Colonic mucosa (tissue), 4 donors: ENCODE data around the gene GNAZ. TPM values are rescaled to one million over a fixed set of nuclear protein-coding genes. Genes with fewer than 3 reads are reported as not detected.

Experiments
- DNase-seq: peaks from one replicate; pipeline ENCODE4 v3.0.0-alpha.2; 2020
- H3K27ac ChIP-seq: fragments of 200-600 bp; one replicate; pipeline ENCODE4 v1.8.0; 2021
- H3K27me3 ChIP-seq: fragments of 200-600 bp; one replicate; pipeline ENCODE4 v1.8.0; 2021
- H3K36me3 ChIP-seq: fragments of 200-600 bp; one replicate; pipeline ENCODE4 v1.8.0; 2021
- H3K4me1 ChIP-seq: fragments of 200-600 bp; one replicate; pipeline ENCODE4 v1.8.0; 2021; ENCODE audit warnings: mild to moderate bottlenecking
- H3K4me3 ChIP-seq: fragments of 200-600 bp; one replicate; pipeline ENCODE4 v1.8.0; 2021
- H3K9ac ChIP-seq, 2 donors: one replicate each; pipeline ENCODE4 v1.7.0; 2013; ENCODE audit warnings: control low read depth in 2 of 2, low read depth in 2 of 2, low read length in 2 of 2
- H3K9me3 ChIP-seq: fragments of 200-600 bp; one replicate; pipeline ENCODE4 v1.8.0; 2021
- intact Hi-C: fragments of 100-400 bp; cut with DNase I; formaldehyde crosslinking; loops from one replicate; pipeline ENCODE4 v1.14.1; 2022
- total RNA-seq, 2 donors: library from RNA; stranded (reverse); fragmentation: NEBNext Ultra II Directional in 1 of 2; extraction: Animal tissue kit (Norgen Biotek cat#: 25700) in 1 of 2; gene quantifications; one replicate each; pipeline ENCODE4 v1.2.1, GENCODE V29; 2021
- TF ChIP-seq, protein P1 (sequence below): fragments of 200-600 bp; IDR thresholded peaks from one replicate; pipeline ENCODE4 v1.8.0; 2022; ENCODE audit warnings: antibody characterized with exemption, mild to moderate bottlenecking
- donor health status: healthy.
- donor health status: DM: no; HTN: no; CAD: no.
- donor health status: DM: no; HTN: no; CAD: no.

GNAZ gene
- total RNA-seq, 2 donors from 2014 or later: 1.2 to 2.5 TPM

DNA sequence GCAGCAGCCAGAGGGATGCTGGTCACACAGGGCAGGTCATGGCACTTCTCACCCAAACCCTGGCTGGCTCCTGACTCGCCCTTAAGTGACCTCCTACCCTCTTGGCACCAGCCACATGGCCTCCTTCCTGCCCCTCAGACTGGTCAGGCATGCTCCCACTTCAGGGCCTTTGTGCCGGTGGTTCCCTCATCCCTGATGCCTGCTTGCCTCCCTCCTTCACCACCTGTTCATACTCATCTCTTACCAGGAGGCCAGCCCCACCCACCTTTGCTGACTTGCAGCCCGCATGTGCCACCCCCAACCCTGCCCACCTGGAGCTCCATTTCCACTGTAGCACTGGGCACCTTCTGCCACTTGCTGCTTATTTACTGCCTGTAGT is 20.1 kb downstream of the GNAZ start:
- intact Hi-C loops: no loop called here
- no peaks in the 10 kb centered on the region for H3K4me1 ChIP-seq
- no peaks in the 10 kb centered on the region for H3K36me3 ChIP-seq
- TF ChIP-seq, protein P1, sequence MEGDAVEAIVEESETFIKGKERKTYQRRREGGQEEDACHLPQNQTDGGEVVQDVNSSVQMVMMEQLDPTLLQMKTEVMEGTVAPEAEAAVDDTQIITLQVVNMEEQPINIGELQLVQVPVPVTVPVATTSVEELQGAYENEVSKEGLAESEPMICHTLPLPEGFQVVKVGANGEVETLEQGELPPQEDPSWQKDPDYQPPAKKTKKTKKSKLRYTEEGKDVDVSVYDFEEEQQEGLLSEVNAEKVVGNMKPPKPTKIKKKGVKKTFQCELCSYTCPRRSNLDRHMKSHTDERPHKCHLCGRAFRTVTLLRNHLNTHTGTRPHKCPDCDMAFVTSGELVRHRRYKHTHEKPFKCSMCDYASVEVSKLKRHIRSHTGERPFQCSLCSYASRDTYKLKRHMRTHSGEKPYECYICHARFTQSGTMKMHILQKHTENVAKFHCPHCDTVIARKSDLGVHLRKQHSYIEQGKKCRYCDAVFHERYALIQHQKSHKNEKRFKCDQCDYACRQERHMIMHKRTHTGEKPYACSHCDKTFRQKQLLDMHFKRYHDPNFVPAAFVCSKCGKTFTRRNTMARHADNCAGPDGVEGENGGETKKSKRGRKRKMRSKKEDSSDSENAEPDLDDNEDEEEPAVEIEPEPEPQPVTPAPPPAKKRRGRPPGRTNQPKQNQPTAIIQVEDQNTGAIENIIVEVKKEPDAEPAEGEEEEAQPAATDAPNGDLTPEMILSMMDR: no peak
- H3K27me3 ChIP-seq: no peaks in the 10 kb centered on the region
- no peak overlapping the region for H3K4me3 ChIP-seq
- no peak overlapping the region for H3K9ac ChIP-seq
- H3K27ac ChIP-seq: no peak overlapping the region
- no peak for DNase-seq
- no peaks in the 10 kb centered on the region for H3K9me3 ChIP-seq

DNA sequence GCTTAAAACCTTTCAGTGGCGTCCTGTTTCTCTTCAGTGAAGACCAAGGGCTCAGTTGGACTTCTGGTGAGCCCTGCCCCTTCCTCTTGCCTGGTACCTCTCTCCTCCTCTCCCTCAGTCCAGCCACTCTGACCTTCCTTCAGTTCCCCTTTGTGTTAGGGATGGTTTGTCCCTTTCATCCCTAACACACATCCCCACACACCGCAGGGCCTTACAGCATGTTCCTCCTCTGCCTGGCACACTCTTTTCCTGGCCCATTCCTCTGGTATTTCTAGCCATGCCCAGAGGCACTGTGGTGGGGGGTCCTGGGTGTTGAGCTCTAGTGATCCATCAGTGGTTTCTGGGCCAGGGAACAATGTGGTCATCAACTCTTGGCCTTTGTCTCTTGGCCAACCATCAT is 21.4 kb downstream of the GNAZ start:
- intact Hi-C loops: no loop called here
- no peak for DNase-seq
- no peaks in the 10 kb centered on the region for H3K36me3 ChIP-seq
- TF ChIP-seq, protein P1: no peak
- H3K27me3 ChIP-seq: no peaks in the 10 kb centered on the region
- no peak overlapping the region for H3K4me3 ChIP-seq
- no peak overlapping the region for H3K27ac ChIP-seq
- no peaks in the 10 kb centered on the region for H3K4me1 ChIP-seq
- H3K9ac ChIP-seq: no peak overlapping the region
- no peaks in the 10 kb centered on the region for H3K9me3 ChIP-seq

- H3K9me3 ChIP-seq: no peaks in the 10 kb centered on the region
- H3K36me3 ChIP-seq: no peaks in the 10 kb centered on the region
- H3K27ac ChIP-seq: no peak overlapping the region
- no peak overlapping the region for H3K4me3 ChIP-seq
- H3K4me1 ChIP-seq: no peaks in the 10 kb centered on the region
- no peak for DNase-seq
- no peaks in the 10 kb centered on the region for H3K27me3 ChIP-seq
- TF ChIP-seq, protein P1: no peak
- intact Hi-C loops: no loop called here
- H3K9ac ChIP-seq: no peak overlapping the region
Measured at GRCh38 chr22:23092217-23092955, 22.1 kb downstream of the GNAZ start.

- H3K27ac ChIP-seq: no peak overlapping the region
- no peak for DNase-seq
Measured at GRCh38 chr22:23093051-23093788, 22.9 kb downstream of the GNAZ start.

DNA sequence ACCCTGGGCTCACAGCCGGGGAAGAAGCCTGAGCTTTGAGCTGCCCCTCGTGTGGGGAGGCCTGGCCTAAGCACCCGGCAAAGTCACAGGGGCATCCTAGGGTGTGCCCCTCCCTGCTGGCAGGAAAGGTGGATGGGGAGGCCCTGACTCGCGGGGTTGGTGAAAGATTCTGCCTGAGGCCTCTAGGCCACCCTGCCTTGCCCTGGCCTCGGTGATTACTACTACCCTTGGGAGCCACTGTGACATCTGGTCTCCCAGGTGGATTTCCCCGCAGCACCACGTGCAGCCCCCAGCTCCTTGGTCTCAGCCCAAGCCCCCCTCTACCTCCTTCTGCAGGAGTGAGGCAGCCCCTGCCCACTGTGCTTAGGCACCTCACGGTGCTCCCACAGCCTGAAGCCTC is 23.9 kb downstream of the GNAZ start:
- intact Hi-C loops: no loop called here
- no peak overlapping the region for H3K27ac ChIP-seq
- DNase-seq: no peak

More at GRCh38 chr22:23093051-23093788, 22.9 kb downstream of the GNAZ start:
- intact Hi-C loops: no loop called here
- H3K9ac ChIP-seq: no peak overlapping the region
- no peak overlapping the region for H3K4me3 ChIP-seq
- H3K27me3 ChIP-seq: no peaks in the 10 kb centered on the region
- no peaks in the 10 kb centered on the region for H3K36me3 ChIP-seq
- TF ChIP-seq, protein P1: no peak
- no peaks in the 10 kb centered on the region for H3K9me3 ChIP-seq
- no peaks in the 10 kb centered on the region for H3K4me1 ChIP-seq

More for the DNA sequence above, 23.9 kb downstream of the GNAZ start:
- TF ChIP-seq, protein P1: no peak
- H3K36me3 ChIP-seq: no peaks in the 10 kb centered on the region
- H3K4me1 ChIP-seq: no peaks in the 10 kb centered on the region
- no peak overlapping the region for H3K4me3 ChIP-seq
- no peaks in the 10 kb centered on the region for H3K27me3 ChIP-seq
- no peaks in the 10 kb centered on the region for H3K9me3 ChIP-seq
- H3K9ac ChIP-seq: no peak overlapping the region
